H1 (cell line): ENCODE measurements around the gene ZNF541. TPM values are rescaled to one million over a fixed set of nuclear protein-coding genes. Genes with fewer than 3 reads are reported as not detected.

Source experiments
- CHD7 ChIP-seq: fragments of 300-600 bp; sonication (generic); IDR thresholded peaks from 2 replicates; pipeline ENCODE4 v1.7.1; 2012; ENCODE audit warnings: low read length, moderate library complexity, mild to moderate bottlenecking, inconsistent platforms; ENCODE audit not compliant: insufficient replicate concordance
- CTBP2 ChIP-seq: IDR thresholded peaks from 2 replicates; pipeline ENCODE4 v1.7.0; 2011; ENCODE audit warnings: borderline replicate concordance, mild to moderate bottlenecking, moderate library complexity, mixed read lengths, low read length; ENCODE audit not compliant: insufficient read depth, insufficient read length
- KDM4A ChIP-seq: IDR thresholded peaks from one replicate; pipeline ENCODE4 v1.7.1; 2012; ENCODE audit warnings: low read depth, mild to moderate bottlenecking, moderate library complexity, low read length, inconsistent platforms; ENCODE audit not compliant: severe bottlenecking
- KDM5A ChIP-seq: fragments of 200-600 bp; IDR thresholded peaks from 2 replicates; pipeline ENCODE4 v1.7.1; 2012; ENCODE audit warnings: mild to moderate bottlenecking, low read length, inconsistent platforms, mixed read lengths
- RAD21 ChIP-seq, 2 experiments: IDR thresholded peaks in 1 of 2; conservative IDR thresholded peaks in 1 of 2; 2 replicates each; pipeline ENCODE4 v1.6.1; 2011; ENCODE audit warnings: low read depth in 2 of 2, low read length in 2 of 2, improper control_type of control experiment in 1 of 2, inconsistent platforms in 1 of 2, mild to moderate bottlenecking in 1 of 2, moderate library complexity in 1 of 2
- TAF1 ChIP-seq: IDR thresholded peaks from 2 replicates; pipeline ENCODE4 v1.6.1; 2011; ENCODE audit warnings: mild to moderate bottlenecking, low read depth, low read length
- polyA plus RNA-seq, 7 experiments: library from polyadenylated mRNA; depleted of rRNA in 3 of 7; stranded (reverse) in 5 of 7; unstranded in 2 of 7; fragments of >200 nt in 5 of 7; fragments of 200-250 nt in 2 of 7; gene quantifications; 1 replicate in 5 of 7; 2 replicates in 1 of 7; 4 replicates in 1 of 7; pipeline versions ENCODE4 v1.2.1 to v1.2.3, GENCODE V29; 2011 to 2013; ENCODE audit warnings: missing spikeins in 2 of 7, mixed read lengths in 2 of 7
- total RNA-seq: library from RNA; stranded (reverse); fragmentation: NEBNext Ultra II Directional; extraction: Animal tissue kit (Norgen Biotek cat#: 25700); gene quantifications from 2 replicates; pipeline ENCODE4 v1.2.1, GENCODE V29; 2021

ZNF541 gene
- total and polyA plus RNA-seq, 2 of the 8 experiments (the other 6 are each of a cell fraction or from before 2014, with no cell fraction given), result 0.05 TPM; not detected in 1

- TF ChIP-seq CHD7 (no peak), CTBP2 (no peak), RAD21 (IDR thresholded peaks at IDR 0.05 in 1 of 2, conservative IDR thresholded peaks at IDR 0.05 in 1 of 2; ENCODE audit: low read depth in 2 of 2, low read length in 2 of 2) (no peak), KDM5A (no peak), TAF1 (no peak), KDM4A (no peak)
- TF ChIP-seq, all 59 proteins: peak for 0
These were observed 16.9 kb upstream of the ZNF541 start (continued) for GRCh38 chr19:47589824-47590223.
